Limb (tissue), 2 donors: ENCODE data around the gene CCND2.

Source experiments
- DNase-seq, 2 donors: peaks; one replicate each; pipeline ENCODE4 v3.0.0-alpha.2; 2016; ENCODE audit errors: extremely low spot score in 2 of 2

CCND2 gene

GRCh38 chr12:4256043-4256826, 17.3 kb upstream of the CCND2 start:
- no peak for DNase-seq

DNA sequence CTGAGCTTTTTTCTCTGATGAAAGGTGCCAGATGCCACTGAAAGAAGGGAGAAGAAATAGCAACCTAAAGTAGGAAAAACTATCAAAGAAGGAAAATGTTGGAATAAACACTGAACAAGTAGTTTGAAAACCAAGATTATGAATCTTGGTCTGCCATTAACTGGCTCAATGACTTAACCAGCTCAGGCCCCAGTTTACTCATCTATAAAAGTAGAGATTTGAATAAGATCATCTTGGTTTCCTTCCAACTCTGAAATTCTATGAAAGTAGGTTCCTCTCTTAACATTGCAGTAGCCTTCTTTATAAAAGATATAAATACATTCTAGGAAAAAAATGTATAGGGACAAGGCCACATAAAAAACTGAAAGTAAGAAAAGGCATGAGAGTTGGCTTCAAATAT, 16.1 kb upstream of the CCND2 start:
- DNase-seq = no peak

- no peak for DNase-seq
These were observed 14.5 kb upstream of the CCND2 start for GRCh38 chr12:4259099-4259498.

DNA sequence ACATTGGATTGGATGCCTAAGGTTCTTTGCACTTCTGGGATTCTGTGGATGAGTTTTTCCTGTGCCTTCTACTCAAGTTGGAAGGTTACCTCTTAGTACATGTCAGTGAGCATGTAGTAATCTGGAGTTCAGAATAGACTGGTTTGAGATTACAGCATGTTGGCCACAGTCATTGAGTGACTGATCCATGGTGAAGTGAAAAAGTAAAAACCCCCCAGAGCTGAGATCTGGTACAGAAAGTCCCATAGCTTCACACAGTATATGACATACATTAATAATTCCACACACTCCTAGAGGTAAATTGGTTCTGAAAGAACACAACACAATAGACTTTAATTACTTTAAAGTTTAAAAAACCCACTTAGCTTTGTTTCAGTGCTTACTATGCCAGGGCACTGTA, 11.9 kb upstream of the CCND2 start:
- DNase-seq = no peak

GRCh38 chr12:4265280-4265679, 8.3 kb upstream of the CCND2 start:
- DNase-seq = no peak

DNA sequence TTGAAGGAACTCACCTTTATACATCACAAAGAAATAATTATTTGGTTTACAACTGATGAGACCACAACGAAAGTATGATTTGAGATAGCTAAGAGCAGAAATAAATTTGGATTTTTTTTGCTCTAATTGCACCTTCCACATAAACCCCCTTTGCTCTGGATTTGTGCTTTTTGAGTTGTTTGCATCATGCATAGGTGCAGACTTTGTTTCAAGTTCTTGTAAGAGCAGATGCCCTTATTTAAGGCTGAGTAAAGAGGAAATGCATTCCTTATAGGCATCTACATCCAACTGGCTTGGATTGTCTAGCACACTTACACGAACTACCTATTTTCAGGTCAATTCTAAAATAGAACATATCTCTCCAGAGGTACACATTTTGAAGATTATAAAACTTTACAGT, 6.6 kb upstream of the CCND2 start:
- no peak for DNase-seq

DNA sequence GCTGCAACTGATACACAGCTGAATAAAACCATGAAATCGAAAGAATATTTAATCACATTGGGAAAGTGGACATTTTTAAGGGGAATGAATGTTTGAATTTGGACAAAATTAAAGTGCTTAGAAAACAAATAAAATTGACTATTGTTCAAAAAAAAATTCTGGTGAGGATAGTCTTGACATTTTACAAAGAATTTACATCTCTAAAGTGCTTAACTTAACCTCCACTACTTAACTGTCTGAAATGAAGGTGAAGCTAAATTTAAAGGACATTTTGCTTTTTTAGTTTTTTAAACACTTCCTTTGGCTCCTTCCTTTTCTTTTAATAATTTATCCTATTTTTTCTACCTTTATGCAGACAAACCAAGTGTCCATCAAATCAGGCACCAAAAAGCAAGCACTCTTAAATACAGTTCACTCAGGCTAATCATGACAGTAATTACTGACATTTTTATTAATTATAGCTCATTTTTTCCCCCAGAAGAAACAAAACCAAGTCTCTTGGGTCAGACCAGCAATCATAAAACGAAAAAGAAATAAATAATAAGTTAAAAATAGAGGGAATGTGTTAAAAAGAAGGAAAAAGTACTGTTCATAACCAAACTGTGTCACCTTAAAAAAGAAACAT, 5.7 kb upstream of the CCND2 start:
- DNase-seq = no peak

DNA sequence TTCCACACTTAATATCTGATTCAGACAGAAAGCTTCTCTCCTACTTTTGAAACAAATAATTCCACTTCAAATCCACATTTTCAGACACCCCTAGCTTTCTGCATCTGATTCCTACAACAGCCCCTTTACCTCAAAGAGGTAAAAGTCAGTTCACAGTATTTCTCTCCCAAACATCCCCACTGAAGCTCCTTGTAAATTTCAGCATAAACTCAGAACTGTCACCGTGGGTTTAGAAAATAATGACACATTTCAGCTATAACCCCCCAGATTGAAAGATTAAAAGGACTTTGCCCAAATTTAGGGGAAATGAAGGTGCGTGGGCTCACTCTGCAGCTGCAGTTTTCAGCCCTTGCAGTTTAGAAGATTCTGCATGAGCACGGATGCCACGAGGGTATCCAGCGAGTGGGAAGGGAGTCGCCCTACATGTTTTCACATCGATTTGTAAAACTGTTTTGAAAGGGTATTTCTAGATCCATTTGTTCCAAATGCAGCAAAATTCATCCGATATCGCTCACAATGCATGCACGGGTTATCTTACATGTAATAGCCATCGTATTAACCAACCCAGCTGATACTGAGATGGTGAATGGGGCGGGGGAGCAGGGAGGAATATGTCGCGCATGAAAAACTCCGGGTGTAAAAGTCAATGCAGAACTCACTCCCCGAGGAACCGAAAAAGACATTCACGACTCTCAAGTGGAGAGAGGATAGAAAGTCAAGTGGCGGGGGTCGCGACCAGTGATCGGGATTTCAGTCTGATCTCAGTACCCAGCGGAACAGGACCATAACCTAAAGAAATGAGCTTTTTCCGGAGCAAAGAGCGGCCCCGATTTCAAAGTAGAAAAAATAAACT, 5.0 kb upstream of the CCND2 start:
- DNase-seq = no peak

- peak; percentile 90 to 96 for DNase-seq
These were observed 4.1 kb upstream of the CCND2 start for GRCh38 chr12:4269279-4269991.

DNA sequence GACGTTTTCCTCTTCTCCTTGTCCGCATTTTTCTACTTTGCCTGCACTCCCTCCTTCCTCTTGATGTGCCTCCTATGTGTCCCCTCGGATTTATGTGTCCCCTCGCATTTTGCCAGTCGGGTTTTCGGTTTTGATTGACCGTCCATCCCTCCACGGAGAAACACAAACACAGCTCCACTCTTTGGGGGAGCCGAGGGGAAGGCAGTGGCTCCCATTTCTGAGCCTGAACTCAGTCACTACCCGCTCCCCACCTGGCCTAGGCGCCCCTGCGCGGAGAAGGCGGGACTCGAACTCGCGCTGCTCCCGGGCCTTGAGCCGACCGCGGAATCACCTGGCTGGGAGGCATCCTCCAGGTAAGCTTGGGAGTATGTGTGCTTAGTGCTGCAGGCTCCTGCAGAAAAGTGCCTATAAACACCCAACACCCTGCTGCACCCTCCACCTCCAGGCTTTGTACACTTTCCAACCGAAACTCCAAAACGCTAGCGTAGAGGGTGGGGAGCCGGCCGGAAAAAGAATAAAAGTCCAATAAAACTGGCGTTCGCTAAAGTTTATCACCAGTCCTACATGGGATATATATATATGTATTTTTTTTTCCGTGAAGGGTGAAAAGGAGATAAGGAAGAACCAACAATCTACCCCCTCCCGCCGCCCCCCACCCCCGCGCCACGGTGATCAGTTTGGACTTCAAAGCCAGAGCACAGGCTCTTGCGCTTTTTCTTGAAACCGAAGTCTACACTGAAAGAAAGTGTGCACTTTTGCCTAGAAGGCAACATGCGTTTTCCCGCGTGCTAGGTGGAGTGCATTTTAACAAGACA, 3.3 kb upstream of the CCND2 start:
- DNase-seq = no peak

GRCh38 chr12:4270831-4271716, 2.5 kb upstream of the CCND2 start:
- peak in 1 of 2 donors; percentile 84 for DNase-seq

- DNase-seq = peak; percentile 90 to 94
These were observed 1.7 kb upstream of the CCND2 start for GRCh38 chr12:4271717-4272423.

DNA sequence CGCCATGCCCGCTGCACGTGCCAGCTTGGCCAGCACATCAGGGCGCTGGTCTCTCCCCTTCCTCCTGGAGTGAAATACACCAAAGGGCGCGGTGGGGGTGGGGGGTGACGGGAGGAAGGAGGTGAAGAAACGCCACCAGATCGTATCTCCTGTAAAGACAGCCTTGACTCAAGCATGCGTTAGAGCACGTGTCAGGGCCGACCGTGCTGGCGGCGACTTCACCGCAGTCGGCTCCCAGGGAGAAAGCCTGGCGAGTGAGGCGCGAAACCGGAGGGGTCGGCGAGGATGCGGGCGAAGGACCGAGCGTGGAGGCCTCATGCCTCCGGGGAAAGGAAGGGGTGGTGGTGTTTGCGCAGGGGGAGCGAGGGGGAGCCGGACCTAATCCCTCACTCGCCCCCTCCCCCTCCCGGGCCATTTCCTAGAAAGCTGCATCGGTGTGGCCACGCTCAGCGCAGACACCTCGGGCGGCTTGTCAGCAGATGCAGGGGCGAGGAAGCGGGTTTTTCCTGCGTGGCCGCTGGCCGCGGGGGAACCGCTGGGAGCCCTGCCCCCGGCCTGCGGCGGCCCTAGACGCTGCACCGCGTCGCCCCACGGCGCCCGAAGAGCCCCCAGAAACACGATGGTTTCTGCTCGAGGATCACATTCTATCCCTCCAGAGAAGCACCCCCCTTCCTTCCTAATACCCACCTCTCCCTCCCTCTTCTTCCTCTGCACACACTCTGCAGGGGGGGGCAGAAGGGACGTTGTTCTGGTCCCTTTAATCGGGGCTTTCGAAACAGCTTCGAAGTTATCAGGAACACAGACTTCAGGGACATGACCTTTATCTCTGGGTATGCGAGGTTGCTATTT, 914 bp upstream of the CCND2 start:
- DNase-seq = peak in 1 of 2 donors; percentile 84

DNA sequence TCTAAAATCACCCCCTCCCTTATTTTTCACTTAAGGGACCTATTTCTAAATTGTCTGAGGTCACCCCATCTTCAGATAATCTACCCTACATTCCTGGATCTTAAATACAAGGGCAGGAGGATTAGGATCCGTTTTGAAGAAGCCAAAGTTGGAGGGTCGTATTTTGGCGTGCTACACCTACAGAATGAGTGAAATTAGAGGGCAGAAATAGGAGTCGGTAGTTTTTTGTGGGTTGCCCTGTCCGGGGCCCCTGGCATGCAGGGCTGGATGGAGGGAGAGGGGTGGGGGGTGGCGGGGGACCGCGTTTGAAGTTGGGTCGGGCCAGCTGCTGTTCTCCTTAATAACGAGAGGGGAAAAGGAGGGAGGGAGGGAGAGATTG, 300 bp upstream of the CCND2 start:
- peak in 1 of 2 donors; percentile 93 for DNase-seq

GRCh38 chr12:4274396-4275015, 944 bp downstream of the CCND2 start:
- peak in 1 of 2 donors; percentile 72 for DNase-seq

DNA sequence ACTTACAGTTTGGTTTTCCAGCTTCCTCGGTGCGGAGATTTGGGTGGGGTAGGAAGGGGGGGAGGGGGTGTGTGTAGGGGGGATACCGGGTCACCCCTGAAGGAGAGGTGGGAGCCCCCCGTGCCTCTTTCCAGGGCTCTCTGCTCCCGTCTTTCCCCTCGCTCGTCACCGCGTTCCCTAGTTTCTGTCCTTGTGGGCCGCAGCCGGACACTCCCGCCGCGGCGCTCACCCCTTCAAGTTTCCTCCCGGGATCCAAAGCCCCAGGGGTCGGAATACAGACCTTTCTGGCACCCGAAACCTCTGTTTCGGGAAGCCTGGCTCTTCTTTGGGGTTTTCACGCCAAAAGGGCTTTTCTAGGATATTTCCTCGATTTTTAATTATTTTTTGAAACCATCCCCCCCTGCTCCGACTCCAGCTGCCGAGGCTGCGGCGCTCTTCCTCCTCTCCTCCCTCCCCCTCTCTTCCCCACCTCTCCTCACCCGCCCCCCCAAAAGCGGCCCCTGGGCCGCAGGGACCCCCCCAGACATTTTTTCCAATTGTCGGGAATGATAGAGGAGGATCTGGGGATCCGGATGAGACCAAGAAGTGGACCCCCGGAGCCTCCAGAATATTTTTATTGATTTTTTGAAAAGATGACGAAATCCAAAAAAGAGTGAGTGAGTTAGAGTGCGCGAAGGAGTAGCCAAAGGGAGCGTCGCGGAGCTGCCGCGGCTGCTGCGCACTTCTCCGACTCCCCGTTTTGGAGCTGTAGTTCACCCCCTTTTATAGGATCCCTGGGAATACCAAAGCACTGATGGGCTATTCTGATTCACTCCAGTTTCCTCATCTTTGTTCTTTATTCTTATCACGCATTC, 1.7 kb downstream of the CCND2 start:
- peak; percentile 55 to 66 for DNase-seq

DNA sequence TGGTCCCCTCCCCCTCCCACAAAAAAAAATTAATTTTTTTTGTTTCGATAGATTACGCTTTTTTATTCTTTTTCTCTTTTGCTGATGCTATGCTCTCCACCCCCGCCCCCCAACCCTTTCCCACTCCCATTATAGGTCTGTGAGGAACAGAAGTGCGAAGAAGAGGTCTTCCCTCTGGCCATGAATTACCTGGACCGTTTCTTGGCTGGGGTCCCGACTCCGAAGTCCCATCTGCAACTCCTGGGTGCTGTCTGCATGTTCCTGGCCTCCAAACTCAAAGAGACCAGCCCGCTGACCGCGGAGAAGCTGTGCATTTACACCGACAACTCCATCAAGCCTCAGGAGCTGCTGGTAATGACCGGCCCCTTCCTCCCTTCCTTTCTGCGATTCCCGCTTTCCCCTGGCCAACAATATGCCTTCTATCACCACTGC, 2.3 kb downstream of the CCND2 start:
- DNase-seq = peak in 1 of 2 donors; percentile 63
